Neural cell (in vitro differentiated cells): ENCODE results near the gene OR52E1.

Source experiments
- CTCF ChIP-seq: fragments of 450-650 bp; IDR thresholded peaks from 2 replicates; pipeline ENCODE4 v1.5.1; 2014; ENCODE audit warnings: antibody characterized with exemption, mild to moderate bottlenecking, moderate library complexity; ENCODE audit not compliant: poor library complexity, severe bottlenecking
- EP300 ChIP-seq: fragments of 450-650 bp; conservative IDR thresholded peaks from 2 replicates; pipeline ENCODE4 v1.6.1; 2014; ENCODE audit warnings: antibody characterized with exemption, mild to moderate bottlenecking, moderate library complexity; ENCODE audit not compliant: poor library complexity, severe bottlenecking
- EZH2 ChIP-seq: fragments of 200-600, 300-800 bp; shearing (Covaris generic), sonication (generic); IDR thresholded peaks from 2 replicates; pipeline ENCODE4 v1.6.1; 2014; ENCODE audit warnings: antibody characterized with exemption, low read length, borderline replicate concordance, mild to moderate bottlenecking; ENCODE audit not compliant: insufficient read depth, poor library complexity, severe bottlenecking
- MXI1 ChIP-seq: fragments of 450-650 bp; conservative IDR thresholded peaks from 2 replicates; pipeline ENCODE4 v1.6.1; 2014; ENCODE audit warnings: antibody characterized with exemption, mild to moderate bottlenecking; ENCODE audit not compliant: poor library complexity, severe bottlenecking
- POLR2AphosphoS5 ChIP-seq: IDR thresholded peaks from 2 replicates; pipeline ENCODE4 v1.6.1; 2012
- RAD21 ChIP-seq: fragments of 450-650 bp; conservative IDR thresholded peaks from 2 replicates; pipeline ENCODE4 v1.6.1; 2014; ENCODE audit warnings: antibody characterized with exemption, mild to moderate bottlenecking, moderate library complexity
- REST ChIP-seq: IDR thresholded peaks from 2 replicates; pipeline ENCODE4 v1.6.1; 2012; ENCODE audit warnings: borderline replicate concordance
- SMC3 ChIP-seq: fragments of 450-650 bp; conservative IDR thresholded peaks from 2 replicates; pipeline ENCODE4 v1.6.1; 2014; ENCODE audit warnings: antibody characterized with exemption, mild to moderate bottlenecking, moderate library complexity; ENCODE audit not compliant: poor library complexity
- TAF1 ChIP-seq: IDR thresholded peaks from 2 replicates; pipeline ENCODE4 v1.6.1; 2012; ENCODE audit warnings: low read depth

GRCh38 chr11:5115339-5115738 lies 46.0 kb downstream of the OR52E1 start:
- TF ChIP-seq CTCF, result no peak
- no peak for TF ChIP-seq MXI1
- TF ChIP-seq RAD21, result no peak
- TF ChIP-seq TAF1, result no peak
- no peak for TF ChIP-seq EP300
- no peak for TF ChIP-seq EZH2
- TF ChIP-seq POLR2AphosphoS5, result no peak
- no peak for TF ChIP-seq REST
- no peak for TF ChIP-seq SMC3
